Stomach (tissue), 4 donors: ENCODE measurements around the gene H2AZ1.

Experiments used
- CTCF ChIP-seq, 7 experiments: fragments of 450-650 bp in 4 of 7; fragments of 200-600 bp in 3 of 7; sonication (generic) in 3 of 7; IDR thresholded peaks; one replicate each; pipeline ENCODE4 v1.5.1; 2016 to 2019; ENCODE audit warnings: antibody characterized with exemption in 7 of 7, control low read depth in 2 of 7, mild to moderate bottlenecking in 1 of 7
- POLR2A ChIP-seq, 4 donors: fragments of 450-650 bp; IDR thresholded peaks; one replicate each; pipeline ENCODE4 v1.6.1; 2016; ENCODE audit warnings: antibody characterized with exemption in 4 of 4, control low read depth in 2 of 4, mild to moderate bottlenecking in 1 of 4, moderate library complexity in 1 of 4

GRCh38 chr4:99915449-99915848, 34.6 kb downstream of the H2AZ1 start:
- no peak for TF ChIP-seq CTCF (IDR thresholded peaks at IDR 0.05)
- TF ChIP-seq POLR2A (IDR thresholded peaks at IDR 0.05): no peak
